HT-29 (cell line): ENCODE results near the gene ZNF579. TPM values are rescaled to one million over a fixed set of nuclear protein-coding genes. Genes with fewer than 3 reads are reported as not detected.
"Not testable (repeated sequence)": the region's sequence is repeated elsewhere in the genome, so short reads cannot be mapped to it uniquely, and the experiment has no call there.

ENCODE experiments used
- DNase-seq: peaks from one replicate; pipeline ENCODE4 v3.0.0-alpha.2; 2015; ENCODE audit warnings: low spot score
- total RNA-seq: library from RNA; depleted of rRNA; stranded (reverse); fragments of >200 nt; shearing (Covaris generic); gene quantifications from 2 replicates; pipeline ENCODE4 v1.2.3, GENCODE V29; 2014; rRNA removed

Gene ZNF579
- total RNA-seq, 1 experiment from 2014 or later: 23.1 TPM

DNA sequence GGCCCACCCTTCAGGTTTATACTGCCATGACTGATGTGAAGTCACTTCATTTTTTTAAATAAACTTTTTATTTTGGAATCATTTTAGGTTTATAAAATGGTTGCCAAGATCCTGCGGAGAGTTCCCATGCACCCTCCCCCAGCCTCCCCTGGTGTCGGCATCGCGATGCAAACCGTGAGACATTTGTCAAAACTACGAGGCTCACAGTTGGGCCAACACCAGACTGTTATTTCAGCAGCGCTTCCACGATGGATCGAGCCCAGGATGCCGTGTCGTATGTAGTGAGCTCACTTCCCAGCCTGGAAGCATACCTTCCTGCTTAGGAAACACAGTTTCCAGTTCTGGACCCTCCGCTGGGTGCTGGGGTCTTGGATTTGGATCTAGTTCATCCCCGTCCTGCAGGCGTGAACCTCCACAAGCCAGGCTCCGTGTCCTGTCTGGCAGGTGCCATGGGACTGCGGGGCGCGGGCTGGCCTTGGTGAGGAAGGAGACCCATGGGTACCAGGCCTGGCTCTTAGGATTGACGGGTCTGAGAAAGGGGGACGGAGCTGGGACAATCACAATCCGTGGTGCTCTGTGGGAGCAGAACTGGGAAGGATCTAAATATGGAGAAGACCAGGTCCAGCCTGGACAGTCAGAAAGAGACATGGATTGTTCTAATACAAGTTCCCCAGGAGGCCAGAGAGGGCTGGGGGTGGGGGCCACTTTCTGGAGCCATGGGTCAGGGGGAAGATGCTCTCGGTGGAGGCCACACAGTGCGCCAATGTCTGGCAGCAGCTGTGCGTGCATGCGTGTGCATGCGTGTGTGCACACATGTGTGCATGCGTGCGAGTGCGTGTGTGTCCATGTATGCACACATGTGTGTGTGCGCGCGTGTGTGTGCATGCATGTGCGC lies 41.3 kb downstream of the ZNF579 start:
- DNase-seq: no peak

DNA sequence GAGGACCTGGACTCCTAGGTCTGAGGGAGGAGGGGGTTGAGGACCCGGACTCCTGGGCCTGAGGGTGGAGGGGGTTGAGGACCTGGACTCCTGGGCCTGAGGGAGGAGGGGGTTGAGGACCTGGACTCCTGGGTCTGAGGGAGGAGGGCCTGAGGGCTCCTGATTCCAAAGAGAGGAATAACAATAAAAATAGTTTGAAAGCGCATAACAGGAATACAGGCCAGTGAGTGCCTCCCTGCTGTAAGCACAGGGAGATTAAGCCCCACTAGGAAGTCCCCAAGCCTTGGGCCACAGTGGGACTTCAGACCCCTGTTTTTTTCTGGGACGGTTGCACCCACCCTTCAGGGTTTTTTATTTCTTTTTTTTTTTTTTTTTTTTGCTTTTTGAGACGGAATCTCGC lies 42.5 kb downstream of the ZNF579 start:
- no peak for DNase-seq

GRCh38 chr19:55537741-55538111 lies 42.9 kb downstream of the ZNF579 start:
- DNase-seq: no peak

DNA sequence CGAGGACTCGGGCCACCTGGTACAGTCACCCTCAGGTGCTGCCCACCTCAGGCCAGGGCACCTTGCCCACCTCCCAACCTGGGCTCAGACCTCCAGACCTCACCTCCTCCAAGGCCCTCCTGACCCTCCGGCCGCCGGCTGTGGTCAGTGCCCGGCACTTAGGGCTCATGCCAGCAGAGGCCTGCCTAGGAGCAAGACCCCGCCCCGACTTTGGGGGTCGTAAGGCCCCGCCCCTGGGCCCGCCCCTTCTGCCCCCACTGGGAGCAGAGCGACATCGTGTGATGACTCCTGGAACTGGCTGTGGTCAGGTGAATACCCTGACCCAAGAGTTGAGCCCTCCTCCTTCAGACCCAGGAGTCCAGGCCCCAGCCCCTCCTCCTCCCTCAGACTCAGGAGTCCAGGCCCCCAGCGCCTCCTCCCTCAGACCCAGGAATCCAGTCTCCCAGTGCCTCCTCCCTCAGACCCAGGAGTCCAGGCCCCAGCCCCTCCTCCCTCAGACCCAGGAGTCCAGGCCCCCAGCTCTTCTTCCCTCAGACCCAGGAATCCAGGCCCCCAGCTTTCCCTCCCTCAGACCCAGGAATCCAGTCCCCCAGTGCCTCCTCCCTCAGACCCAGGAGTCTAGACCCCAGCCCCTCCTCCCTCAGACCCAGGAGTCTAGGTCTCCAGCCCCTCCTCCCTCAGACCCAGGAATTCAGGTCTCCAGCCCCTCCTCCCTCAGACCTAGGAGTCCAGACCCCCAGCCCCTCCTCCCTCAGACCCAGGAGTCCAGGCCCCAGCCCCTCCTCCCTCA lies 43.5 kb downstream of the ZNF579 start, which contains the start of gene SBK2:
Gene SBK2, minus strand, starts transcription at position 183 of the 790 bp plus-strand sequence. CDS start 839 bp downstream, outside the sequence.
- DNase-seq: no peak

DNA sequence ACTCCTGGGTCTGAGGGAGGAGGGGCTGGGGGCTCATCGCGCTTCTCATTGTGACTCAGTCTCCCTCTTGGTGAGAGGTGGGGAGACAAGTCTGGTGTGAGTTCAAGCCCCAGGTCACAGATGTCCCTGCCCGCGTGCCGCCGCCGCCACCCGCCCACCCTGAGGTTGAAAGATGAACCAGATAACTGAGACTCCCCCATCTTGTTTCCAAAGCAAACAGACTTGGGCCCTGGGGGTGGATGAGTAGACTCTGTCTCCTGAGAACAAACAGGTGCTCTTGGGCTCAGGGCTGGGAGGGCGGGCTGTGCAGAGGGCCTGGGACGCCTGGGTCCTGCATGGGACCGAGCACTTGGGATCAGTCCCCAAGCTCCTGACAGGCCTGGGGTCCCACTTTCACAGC lies 44.3 kb downstream of the ZNF579 start:
- no peak for DNase-seq

- no peak for DNase-seq
Measured at GRCh38 chr19:55535965-55536350, 44.7 kb downstream of the ZNF579 start.

GRCh38 chr19:55535173-55535964 lies 45.3 kb downstream of the ZNF579 start:
- no peak for DNase-seq

DNA sequence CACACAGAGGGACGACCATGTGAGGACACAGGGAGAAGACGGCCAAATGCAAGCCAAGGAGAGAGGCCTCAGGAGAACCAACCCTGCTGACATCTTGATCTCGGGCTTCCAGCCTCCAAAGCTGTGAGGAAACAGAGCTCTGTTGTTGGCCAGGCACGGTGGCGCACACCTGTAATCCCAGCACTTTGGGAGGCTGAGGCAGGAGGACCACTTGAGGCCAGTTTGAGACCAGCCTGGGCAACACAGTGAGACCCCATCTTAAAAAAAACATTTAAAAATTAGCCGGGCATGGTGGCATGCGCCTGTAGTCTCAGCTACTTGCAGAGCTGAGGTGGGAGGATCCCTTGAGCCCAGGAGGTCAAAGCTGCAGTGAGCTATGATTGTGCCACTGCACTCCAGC lies 46.4 kb downstream of the ZNF579 start:
- not testable (repeated sequence) for DNase-seq

GRCh38 chr19:55530996-55531395 lies 49.7 kb downstream of the ZNF579 start:
- no peak for DNase-seq

DNA sequence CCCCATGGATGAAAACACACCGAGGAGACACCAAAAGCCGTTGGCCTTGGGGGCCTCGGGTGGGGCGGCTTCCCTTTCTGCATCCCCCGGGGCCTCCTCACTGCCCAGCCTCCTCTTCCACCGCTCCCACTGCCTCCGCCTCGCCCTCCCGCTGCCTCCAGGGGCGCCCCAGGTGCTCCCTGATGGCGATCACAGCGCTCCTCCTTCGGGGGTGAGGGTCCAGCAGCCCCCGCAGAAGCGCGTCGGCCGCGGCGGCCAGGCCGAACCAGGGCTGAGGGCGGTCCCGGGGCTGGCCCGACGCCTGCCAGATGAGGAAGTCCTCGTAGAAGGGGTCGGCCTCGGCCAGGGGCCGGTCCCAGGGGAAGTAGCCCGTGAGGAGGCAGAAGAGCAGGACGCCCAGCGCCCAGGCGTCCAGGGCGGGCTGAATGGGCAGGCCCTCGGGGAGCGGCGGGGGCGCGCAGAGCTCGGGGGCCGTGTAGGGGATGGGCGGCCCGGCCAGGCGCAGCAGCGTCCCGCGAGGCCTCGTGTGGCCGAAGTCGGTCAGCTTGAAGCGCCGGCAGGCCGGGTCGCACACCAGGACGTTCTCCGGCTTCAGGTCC lies 50.9 kb downstream of the ZNF579 start:
- DNase-seq: no peak

DNA sequence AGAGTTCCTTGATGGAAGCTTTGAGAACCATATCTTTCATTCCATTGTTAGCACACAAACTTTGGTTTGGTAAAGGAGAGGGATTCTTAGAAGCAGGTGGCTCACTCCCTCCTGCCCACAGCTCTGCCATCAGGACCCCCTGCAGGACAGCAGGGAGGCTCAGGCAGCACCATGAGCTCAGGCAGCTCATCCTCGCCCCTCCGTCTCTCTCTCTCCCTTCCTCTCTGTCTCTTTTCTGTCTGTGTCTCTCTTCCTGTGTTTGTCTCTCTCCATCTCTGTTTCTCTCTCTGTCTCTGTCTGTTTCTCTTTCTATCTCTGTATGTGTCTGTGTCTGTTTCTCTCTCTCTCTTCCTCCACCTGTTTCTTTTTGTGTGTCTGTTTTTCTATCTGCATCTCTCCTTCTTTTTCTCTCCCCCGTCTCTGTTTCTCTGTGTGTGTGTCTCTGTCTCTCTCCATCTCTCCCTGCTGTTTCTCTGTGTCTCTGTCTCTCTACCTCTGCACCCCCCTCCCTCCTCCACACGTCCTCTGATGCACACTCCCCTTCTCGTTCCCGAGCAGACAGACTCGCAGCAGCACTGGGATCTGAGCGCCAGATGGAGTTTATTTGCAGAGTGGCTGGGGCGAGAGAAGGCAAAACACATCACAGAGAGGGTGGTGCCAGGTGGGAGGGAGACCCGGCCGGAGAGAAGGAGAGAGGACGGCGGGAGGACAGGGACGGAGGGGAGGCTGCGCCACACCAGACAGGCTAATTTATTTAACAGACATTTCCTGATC lies 52.4 kb downstream of the ZNF579 start:
- DNase-seq: no peak

DNA sequence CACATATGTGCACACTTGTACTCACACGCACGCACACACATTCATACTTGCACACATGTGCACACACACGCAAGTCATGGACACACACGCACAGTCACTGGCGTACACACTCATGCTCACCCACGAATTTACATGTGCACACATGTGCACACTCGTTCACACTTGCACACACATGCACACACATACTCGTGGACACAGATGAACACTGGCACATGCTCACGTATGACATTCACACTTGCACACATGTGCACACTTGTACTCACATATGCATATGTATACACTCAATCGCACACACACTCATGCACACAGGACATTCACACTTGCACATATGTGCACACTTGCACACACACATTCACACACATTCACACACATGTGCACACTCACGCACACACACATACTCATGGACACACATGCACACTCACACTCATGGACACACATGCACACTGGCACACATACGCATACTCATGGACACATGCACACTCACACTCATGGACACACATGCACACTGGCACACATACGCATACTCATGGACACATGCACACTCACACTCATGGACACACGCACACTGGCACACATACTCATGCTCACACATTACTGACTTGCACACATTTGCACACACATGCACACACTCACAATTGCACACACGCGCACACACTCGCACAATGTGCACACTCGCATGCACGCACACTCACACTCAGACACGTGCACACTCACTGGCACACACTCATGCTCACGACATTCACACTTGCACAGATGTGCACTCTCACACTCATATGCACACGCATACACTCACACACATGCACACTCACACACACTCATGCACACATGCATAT lies 53.2 kb downstream of the ZNF579 start:
- no peak for DNase-seq

Other genes with a start within 250 kb of the ZNF579 start
- 86.3 and 96.2 TPM in 2 replicates for gene KMT5C, start 241.0 kb downstream of the ZNF579 start, total RNA-seq
- 0.92 and 2.7 TPM in 2 replicates for gene COX6B2, start 226.1 kb downstream of the ZNF579 start, total RNA-seq
- gene GARIN5B, start 217.6 kb downstream of the ZNF579 start, total RNA-seq: not detected in 2 replicates
- gene IL11, start 210.4 kb downstream of the ZNF579 start, total RNA-seq: 0.31 and 2.8 TPM in 2 replicates
- not detected in 2 replicates for gene TMEM190, start 204.0 kb downstream of the ZNF579 start, total RNA-seq
- 87.8 and 92.7 TPM in 2 replicates for gene TMEM238, start 196.6 kb downstream of the ZNF579 start, total RNA-seq
- 1,121 and 1,134 TPM in 2 replicates for gene RPL28, start 194.9 kb downstream of the ZNF579 start, total RNA-seq
- gene UBE2S, start 173.1 kb downstream of the ZNF579 start, total RNA-seq: 2,696 and 2,806 TPM in 2 replicates
- not detected in 2 replicates for gene SHISA7, start 137.5 kb downstream of the ZNF579 start, total RNA-seq
- gene ISOC2, start 119.2 kb downstream of the ZNF579 start, total RNA-seq: 323 and 339 TPM in 2 replicates
- gene C19orf85, start 116.1 kb downstream of the ZNF579 start, total RNA-seq: 0.41 and 0.83 TPM in 2 replicates
- gene ZNF628, start 104.2 kb downstream of the ZNF579 start, total RNA-seq: 29.9 TPM in 2 replicates
- gene NAT14, start 95.7 kb downstream of the ZNF579 start, total RNA-seq: 28.9 and 34.9 TPM in 2 replicates
- 0.18 TPM in 1 of 2 replicates, not detected in the other for gene SSC5D, start 92.4 kb downstream of the ZNF579 start, total RNA-seq
- gene SBK2, start 43.7 kb downstream of the ZNF579 start, total RNA-seq: not detected in 2 replicates
- gene SBK3, start 35.3 kb downstream of the ZNF579 start, total RNA-seq: 0.16 and 0.53 TPM in 2 replicates
- 15.9 and 19.2 TPM in 2 replicates for gene FIZ1, start 18.7 kb upstream of the ZNF579 start, total RNA-seq
- gene ZNF524, start 19.4 kb upstream of the ZNF579 start, total RNA-seq: 69.6 and 81.2 TPM in 2 replicates
- gene ZNF865, start 24.8 kb upstream of the ZNF579 start, total RNA-seq: 9.1 and 9.6 TPM in 2 replicates
- 17.5 and 19.9 TPM in 2 replicates for gene ZNF784, start 43.7 kb upstream of the ZNF579 start, total RNA-seq
- gene ZNF580, start 60.2 kb upstream of the ZNF579 start, total RNA-seq: 16.1 and 18.8 TPM in 2 replicates
- 40.9 and 43.2 TPM in 2 replicates for gene ZNF581, start 62.8 kb upstream of the ZNF579 start, total RNA-seq
- gene CCDC106, start 67.4 kb upstream of the ZNF579 start, total RNA-seq: 9.7 and 11.4 TPM in 2 replicates
- gene U2AF2, start 74.2 kb upstream of the ZNF579 start, total RNA-seq: 799 and 894 TPM in 2 replicates
- gene EPN1, start 94.4 kb upstream of the ZNF579 start, total RNA-seq: 195 and 216 TPM in 2 replicates
- gene NLRP9, start 157.6 kb upstream of the ZNF579 start, total RNA-seq: not detected in 2 replicates
- not detected in 2 replicates for gene RFPL4A, start 178.2 kb upstream of the ZNF579 start, total RNA-seq
- gene RFPL4AL1, start 188.3 kb upstream of the ZNF579 start, total RNA-seq: not detected in 2 replicates